GM21786 (cell line): ENCODE measurements around the gene FNDC10.
A peak's percentile ranks its signal among the peaks of the same experiment; 100 is the strongest.
"Not testable (repeated sequence)": the region's sequence is repeated elsewhere in the genome, so short reads cannot be mapped to it uniquely, and the experiment has no call there.

Experiments used
- ATAC-seq: cut with Tn5 transposase; IDR thresholded peaks from one replicate; pipeline ENCODE4 v1.9.1; 2021; ENCODE audit not compliant: unreplicated experiment

FNDC10 gene

DNA sequence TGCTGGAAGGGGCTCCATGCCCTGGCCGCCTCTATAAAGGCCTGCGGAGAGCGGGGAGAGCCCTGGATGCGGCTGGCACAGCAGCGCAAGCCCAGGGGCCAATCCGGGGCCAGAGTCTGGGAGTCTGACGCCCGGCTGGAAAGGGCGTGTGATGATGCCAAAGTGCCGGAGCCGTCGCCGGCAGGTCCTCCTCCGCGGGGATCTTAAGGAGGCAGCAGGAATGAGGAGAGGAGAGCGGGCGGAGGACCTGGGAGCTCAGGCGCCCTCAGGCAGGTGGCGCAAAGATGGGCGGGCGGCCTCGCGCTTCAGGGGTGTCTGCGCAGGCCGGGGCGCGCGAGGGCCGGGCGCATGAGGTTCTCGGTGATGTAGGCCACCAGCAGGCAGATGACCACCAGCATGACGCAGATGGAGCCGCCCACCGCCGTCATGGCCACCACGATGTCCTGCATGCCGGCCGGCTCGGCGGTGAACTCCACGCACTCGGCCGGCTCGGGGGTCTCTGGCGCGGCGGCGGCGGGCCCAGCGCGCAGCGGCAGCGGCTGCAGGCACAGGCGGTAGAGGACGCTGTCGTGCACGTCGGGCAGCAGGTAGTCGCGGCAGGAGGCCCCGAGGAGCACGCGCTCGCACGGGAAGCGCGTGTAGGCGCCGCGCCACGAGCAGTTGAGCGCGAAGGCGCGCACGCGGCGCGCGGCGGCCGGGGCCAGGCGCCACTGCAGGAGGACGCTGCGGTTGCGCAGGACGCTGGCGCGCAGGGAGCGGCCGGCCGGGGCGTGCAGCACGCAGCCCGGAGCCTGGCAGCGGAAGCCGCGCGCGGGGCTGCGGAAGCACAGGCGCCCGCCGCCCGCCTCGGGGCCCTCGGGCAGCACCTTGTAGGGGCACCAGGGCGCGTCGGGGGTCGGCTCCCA lies 653 bp downstream of the FNDC10 start:
- no peak for ATAC-seq

DNA sequence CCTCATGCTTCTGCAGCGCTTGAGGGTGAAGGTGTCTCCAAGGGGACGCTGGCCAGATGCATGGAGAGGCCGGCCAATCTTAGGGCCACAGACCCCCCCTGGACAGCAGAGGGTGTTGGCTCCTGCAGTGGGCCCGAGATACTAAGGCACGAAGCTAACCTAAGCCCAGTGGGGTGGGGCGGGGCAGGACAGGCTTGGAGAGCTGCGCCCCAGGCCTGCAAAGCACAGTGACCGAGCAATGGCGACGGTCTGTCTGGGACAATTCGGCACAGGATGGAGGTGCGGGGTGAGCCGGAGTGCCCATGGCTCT lies 1.3 kb downstream of the FNDC10 start:
- ATAC-seq = no peak

DNA sequence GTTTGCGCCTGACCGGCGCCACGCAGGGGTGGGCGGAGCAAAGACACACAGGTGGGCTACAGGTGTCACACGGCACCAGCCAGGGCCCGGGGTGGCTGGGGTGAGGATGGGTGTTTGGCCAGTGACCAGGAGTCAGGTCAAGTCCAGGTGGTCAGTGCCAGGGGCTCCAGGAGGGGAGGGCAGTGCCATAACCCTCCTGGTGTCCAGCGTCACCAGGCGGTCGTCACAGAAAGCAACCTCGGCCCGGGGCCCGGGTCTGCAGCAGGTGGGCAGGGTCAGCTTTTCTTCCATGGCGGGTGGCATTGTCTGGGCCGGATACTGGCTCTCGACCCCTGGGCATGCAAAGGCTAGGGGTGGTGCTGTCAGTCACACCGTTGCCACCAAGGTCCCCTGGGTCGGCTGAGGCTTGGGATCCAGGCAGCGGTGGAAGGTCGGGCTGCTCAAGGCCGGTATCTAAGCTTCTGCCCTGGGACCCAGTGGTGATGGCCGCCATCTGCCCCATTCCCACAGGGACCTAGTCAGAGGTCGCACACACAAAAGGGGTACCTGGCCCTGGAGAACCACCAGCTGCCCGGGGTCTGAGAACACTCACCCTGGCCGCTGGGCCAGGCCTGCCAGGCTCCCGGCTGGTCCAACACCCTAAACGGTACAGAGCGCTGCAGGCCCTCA lies 1.8 kb downstream of the FNDC10 start:
- no peak for ATAC-seq

DNA sequence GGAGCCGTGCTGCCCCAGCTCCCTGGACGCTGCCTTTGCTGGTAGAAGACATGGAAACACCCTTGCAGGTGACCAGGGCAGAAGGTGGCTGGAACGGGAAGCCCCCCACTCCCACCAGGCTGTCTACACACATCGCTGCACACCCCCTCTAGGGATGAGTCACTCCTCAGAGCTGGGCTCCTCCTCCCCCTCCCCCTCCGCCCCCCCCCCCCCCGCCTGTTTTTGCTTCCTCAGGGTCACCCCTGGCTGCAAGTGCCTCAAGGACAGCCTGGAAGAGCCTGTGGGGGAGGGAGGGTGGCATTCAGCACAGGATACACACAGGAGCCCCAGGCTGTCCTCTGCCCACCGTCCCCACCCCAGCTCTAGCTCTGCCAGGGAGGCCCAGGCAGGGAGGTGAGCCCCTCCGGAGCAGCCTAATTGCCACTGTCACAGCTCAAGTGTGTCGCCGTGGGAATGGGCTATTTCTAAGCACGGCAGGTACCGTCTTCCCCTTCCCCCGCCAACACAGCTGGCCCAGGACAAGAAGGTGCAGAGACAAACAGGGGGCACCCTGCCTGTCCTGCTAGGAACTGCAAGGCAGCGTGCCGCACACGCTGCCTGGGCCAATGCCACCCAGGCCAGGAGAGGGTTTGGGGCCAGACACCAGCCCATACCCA lies 2.5 kb downstream of the FNDC10 start:
- ATAC-seq = no peak

DNA sequence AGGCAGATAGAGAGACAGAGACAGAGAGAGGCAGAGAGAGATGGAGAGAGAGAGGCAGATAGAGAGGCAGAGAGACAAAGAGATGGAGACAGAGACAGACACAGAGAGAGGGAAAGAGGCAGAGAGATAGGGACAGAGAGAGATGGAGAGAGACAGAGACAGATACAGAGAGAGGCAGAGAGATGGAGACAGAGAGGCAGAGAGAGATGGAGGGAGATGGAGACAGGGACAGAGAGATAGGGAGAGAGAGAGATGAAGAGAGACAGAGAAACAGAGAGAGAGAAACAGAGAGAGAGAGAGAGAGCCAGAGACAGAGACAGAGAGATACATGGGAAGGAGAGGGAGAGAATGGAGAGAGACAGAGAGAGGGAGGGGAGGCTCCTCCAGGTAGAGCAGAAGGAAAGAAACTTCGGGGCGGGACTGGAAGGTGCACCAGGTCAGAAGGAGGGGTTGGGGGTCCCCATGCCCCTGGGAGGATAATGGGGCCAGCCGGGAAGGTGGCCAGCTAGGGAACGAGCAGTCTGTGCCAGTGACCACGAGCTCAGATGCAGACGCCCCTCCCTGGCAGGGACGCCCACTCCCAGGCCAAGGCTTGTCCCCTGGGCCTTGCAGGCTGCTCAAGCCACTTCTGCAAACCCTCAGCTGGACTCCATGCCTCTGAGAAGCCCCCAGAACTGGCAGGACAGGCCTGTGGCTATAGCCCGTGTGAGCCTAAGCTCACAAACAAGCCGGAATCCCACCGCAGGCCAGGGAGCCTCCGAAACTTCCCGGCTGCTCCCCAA lies 3.3 kb downstream of the FNDC10 start:
- ATAC-seq = no peak

DNA sequence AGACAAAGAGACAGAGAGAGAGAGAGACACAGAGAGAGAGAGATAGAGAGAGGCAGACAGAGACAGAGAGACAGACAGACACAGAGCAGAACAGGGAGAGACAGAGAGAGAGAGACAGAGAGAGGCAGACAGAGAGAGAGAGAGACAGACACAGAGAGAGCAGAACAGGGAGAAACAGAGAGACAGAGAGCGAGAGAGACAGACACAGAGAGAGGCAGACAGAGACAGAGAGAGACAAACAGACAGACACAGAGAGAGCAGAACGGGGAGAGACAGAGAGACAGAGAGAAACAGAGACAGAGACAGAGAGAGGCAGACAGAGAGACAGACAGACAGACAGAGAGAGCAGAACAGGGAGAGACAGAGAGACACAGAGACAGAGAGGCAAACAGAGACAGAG lies 4.6 kb downstream of the FNDC10 start:
- ATAC-seq = not testable (repeated sequence)

DNA sequence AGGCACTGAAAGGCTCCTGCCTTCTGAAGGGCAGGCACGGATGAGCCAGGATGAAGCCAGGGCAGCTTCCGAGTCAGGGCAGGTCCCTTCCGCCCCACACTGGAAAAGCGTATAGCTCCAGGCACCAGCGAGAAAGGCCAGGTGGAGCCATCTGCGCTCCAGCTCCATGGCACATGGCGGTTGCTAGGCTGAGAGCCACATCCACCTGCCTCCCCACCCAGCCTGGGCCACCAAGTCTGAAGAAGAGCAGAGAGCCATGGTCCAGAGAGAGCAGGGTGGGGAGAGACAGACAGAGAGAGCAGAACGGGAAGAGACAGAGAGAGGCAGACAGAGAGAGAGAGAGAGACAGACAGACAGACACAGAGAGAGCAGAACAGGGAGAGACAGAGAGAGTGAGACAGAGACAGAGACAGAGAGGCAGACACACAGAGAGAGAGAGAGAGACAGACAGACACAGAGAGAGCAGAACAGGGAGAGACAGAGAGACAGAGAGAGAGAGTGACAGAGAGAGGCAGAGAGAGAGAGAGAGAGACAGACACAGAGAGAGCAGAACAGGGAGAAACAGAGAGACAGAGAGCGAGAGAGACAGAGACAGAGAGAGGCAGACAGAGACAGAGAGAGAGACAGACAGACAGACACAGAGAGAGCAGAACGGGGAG lies 5.2 kb downstream of the FNDC10 start:
- ATAC-seq = no peak

DNA sequence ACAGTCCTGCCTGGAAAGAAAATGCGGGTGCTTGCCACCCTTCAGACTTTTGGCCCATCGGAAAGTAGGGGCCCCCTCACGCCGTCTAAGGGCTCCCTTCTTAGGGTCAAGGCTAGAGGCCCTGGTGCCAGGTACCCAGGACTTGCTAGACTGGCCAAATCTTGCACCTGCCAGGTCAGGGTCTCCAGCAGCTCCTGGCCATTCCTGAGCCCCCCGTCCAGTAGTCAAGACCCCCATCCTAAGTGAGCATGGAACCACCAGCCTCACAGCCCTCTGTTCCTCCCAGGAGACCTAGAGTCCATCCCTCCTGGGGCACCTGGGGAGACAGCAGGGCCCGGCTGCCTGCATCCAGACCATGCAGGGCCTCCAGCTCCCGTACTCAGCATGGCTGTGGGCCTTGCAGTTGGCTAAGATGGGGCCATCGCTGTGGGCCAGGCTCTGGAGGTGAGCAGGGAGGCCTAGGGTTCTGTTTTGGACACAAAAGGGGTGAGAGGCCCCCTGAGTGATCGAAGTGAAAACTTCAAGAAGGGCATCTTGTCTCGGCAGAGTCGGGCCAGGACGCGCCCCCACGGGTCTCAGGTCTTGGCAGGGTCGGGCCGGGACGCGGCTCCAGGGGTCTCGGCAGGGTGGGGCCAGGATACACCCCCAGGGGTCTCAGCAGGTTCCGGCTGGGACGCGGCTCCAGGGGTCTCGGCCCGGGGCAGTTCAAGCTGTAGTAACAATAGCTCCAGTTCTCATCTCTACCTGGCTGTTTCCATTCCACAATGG lies 5.9 kb downstream of the FNDC10 start:
- no peak for ATAC-seq

DNA sequence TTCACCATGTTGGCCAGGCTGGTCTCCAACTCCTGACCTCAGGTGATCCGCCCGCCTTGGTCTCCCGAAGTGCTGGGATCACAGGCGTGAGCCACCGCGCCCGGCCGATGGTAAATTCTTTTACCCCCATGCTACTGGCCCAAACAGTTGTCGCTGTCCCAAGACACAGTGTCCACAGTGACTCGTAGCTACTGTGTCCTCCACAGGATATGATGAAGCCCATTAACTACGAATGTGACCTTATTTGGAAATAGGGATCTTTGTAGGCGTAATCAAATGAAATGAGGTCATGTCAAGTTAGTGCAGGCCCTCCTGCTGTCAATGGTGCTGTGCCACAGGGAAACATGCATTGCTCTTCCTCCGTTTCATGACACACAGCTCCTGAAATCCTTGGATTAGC lies 8.5 kb downstream of the FNDC10 start:
- ATAC-seq = no peak

DNA sequence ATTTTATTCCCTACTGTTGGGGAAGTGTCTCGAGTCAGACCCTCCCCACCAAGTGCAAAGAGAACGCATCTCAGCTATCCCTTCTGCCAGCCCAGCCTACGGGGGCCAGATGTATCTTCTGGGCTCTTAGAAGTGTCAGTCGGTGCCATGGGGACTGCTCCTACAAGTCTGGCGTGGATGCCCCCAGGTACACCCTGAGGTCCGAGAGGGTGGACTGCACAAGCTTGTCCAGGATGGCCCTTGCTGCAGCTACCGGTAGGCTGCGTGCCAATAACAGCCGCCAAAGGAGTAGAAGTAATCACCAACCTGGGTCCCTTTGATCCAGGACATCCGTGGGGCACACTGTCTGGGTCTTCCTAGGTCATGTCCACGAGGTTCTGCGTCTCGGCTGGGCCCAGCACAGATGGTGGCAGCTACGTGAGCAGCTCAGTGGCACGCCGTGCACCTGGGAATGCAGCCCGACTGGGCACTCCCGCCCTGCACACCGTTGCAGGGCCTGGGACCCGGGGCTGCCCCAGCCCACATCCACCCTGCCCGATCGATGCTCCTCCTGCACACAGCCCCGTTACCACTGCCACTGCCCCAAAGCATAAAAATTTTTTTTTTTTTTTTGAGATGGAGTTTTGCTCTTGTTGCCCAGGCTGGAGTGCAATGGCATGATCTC lies 16.5 kb downstream of the FNDC10 start:
- ATAC-seq = no peak

DNA sequence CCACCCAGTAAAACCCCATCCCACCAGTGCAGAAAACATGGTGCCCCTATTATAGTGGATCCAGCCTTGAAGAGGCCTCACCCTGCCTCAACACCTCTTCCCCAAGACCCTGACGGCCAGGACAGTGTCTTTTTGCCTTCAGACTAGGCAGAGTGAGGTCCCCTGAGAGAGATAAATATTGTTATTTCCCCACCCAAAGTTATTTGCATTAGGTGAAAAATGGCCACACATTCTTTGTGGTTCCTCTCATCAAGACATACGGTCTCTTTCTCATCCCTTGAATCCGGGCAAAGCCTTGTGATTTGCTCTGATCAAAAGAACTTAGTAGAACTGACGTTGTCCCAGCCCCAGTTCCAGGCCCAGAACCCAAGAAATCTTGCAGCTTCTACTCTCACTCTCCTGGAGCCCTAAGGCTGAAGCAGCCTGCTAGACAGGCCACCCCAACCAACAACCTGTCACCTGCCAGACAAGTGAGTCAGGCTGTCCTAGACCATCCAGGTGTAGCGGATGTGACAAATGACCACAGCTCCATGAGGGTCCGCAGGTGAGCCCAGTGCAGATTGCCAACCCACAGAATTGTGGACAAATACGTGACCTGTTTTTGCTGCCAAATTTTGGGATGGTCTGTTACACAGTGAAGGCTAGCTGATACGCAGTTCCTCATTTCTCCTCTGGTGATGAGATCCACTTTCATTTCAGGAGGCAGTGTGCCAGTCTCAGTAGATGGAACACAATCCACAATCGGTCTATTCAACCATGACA lies 17.2 kb downstream of the FNDC10 start:
- ATAC-seq = no peak

DNA sequence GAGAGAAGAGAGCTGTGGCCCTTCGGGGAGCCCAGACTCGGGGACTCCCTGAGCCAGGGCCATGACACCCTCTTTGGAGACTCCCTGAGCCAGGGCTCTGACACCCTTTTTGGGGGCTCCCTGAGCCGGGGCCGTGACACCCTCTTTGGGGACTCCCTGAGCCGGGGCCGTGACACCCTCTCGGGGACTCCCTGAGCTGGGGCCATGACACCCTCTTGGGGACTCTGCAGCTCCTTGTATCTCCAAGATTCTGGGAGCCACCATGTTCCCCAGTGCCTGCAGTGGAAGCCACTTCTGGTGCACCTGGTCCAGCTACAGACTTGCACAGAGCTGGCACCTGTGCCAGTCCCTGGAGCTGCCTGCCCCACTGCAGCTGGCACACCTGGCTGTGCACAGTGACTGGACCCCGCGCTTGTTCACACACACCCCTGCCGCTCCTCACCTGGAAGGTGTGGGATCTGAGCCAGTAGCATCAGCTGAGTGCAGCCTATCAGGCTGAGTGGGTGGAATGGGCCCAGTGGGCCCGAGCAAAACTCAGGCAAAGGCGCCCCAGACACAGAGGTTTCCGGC lies 21.5 kb downstream of the FNDC10 start:
- ATAC-seq = no peak

DNA sequence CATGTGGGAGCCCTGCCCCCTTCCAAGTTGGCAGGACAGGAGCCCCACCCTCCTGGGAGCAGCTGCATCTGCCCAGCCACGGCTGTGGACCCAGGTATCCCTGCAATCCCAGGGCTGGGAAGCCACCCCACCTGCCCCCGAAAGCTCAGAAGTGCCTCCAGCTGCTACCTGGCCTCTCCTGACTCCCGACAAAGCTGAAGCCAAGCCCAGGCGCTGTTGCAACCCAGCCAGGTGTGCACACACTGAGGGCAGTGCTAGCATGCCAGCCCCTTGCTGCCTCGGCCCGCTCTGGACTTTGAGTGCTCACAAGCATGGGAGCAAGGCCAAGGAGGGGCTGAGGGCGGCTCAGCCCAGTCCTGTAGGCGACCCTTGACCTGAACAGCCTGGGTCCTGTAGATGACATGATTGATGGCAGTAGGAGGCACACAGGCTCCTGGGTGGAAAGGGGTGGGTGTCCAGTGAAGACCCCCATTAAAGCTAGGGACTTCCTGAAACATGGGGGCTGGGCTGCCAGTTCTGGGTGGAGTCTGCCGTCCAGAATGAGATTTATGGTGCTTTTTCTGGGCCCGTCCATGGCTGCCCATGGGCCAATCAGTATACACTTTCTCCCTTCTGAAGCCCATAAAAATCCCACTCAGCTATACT lies 22.4 kb downstream of the FNDC10 start:
- ATAC-seq = no peak

DNA sequence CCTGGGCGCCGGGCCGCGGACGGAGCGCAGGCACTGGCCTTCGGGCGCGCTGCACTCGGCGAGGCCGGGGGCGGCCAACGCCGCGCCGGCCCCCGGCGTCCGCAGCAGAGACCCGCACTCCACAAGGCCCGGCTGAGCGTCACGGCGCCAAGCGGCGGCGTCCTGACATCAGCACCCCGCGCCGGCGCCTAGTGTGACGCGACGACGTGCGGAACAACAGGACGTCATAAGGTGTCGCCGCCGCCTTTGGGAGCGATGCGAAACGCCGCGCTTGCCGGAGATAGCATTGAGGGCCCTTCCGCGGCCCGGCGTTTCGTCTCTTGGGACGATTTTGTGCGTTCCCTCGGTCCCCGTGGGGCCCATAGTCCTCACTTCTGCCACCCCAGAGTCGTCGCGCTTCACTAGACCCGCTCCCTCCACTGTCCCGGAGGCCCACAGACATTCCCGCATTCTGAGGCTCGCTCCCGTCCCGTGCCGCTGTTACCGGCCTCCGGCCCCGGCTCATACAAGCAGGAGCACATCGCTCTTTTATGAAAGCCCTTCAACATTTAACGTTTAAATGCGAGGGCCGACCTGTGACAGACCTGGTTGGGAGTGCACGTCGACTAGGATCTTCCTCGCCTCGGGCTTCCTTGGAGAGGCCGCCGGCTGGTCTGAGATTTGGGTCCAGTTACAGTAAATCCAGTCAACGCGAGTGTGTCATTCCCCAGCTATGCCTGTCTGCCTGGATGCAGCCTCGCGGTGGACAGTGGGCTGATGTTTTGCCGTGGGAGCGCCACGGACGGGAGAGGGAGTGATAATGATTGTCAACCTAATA lies 25.0 kb downstream of the FNDC10 start, which contains the start of gene SSU72:
SSU72 (minus strand) TSS at position 143 of the 817 bp plus-strand sequence. CDS start 306 bp downstream, outside the sequence.
- peak; percentile 68 for ATAC-seq

DNA sequence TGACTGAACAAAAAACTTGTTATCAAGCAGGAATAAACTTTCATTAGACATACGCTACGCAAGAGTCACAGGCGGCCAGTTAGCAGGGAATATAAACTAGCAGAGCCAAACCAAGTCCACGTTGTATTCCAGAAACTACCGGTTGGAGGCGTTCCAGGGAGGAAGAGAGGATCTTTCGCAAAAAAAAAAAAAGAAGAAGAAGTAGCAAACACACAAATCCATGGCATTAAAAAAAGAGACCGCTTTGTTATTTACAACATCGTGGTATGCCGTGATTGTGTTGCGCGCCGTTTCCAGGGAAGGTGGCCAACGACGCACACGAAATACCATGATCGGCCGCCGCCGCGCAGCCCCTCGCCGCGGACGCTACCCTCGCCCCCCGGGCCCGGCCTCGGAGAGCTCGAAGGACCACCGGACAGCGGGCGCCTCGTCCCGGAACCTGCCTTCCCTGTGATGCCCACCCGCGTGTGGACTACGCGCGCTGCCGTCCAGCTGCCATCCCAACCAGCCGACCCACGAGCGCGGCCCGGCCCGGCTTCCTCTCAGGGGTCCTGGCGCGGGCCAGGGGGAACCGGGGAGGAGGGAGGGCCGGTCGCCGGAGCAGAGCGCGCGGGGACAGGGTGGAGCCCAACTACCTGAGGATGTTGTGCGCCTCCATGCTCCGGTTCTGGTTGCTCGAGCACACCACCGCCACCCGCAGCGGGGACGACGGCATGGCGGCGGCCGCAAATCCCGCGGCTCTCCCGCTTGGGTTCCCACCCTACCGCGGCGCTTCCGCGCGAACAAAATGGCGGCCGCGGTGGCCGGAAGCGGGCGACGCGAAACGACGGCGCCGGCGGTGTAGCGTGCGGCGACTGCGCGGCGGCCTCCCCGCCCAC lies 25.9 kb downstream of the FNDC10 start:
- peak; percentile 46 for ATAC-seq

DNA sequence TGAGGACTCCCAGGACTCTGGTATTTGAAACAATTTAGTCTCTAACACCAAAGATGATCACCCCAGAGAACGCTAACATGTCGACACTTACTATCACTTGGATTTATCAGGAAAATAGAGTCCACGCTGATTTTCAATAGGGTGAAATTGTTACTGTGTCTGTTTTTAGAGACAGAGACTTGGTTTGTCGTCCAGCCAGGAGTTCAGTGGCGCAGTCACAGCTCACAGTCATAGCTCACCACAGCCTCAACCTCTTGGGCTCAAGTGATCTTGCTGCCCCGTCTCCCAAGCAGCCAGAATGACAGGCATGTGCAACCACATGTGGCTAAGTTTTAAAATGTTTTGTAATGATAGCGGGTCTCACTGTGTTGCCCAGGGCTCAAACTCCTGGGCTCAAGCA lies 30.6 kb downstream of the FNDC10 start:
- no peak for ATAC-seq
